Thoracic aorta (tissue), 2 donors: Measurements from ENCODE around the gene SPO11. TPM values are rescaled to one million over a fixed set of nuclear protein-coding genes. Genes with fewer than 3 reads are reported as not detected.

Experiments
- ATAC-seq: fragments of 150-250 bp; one replicate; pipeline ENCODE4 v1.8.0; 2017; ENCODE audit warnings: low read depth; ENCODE audit not compliant: insufficient number of reproducible peaks, low FRiP score
- DNase-seq: peaks from one replicate; pipeline ENCODE4 v3.0.0-alpha.2; 2020; ENCODE audit warnings: low spot score
- H3K27ac ChIP-seq, 2 donors: fragments of 200-600 bp; sonication (generic); 1 replicate in 1 of 2; 2 replicates in 1 of 2; pipeline ENCODE4 v1.5.1; 2016; ENCODE audit warnings: mild to moderate bottlenecking in 2 of 2, moderate library complexity in 2 of 2
- H3K27me3 ChIP-seq: fragments of 200-600 bp; sonication (generic); replicated peaks from 2 replicates; pipeline ENCODE4 v1.6.0; 2016; ENCODE audit warnings: mild to moderate bottlenecking; ENCODE audit not compliant: insufficient read depth
- H3K36me3 ChIP-seq: fragments of 200-600 bp; sonication (generic); one replicate; pipeline ENCODE4 v1.5.1; 2016
- H3K4me1 ChIP-seq, 2 donors: fragments of 200-600 bp; sonication (generic); 1 replicate in 1 of 2; 2 replicates in 1 of 2; pipeline versions ENCODE4 v1.5.1 to v1.6.0; 2016; ENCODE audit warnings: low read depth in 2 of 2, mild to moderate bottlenecking in 1 of 2; ENCODE audit not compliant: control insufficient read depth in 1 of 2
- H3K4me3 ChIP-seq: fragments of 200-600 bp; sonication (generic); 2 replicates; pipeline ENCODE4 v1.5.1; 2016; ENCODE audit warnings: mild to moderate bottlenecking
- H3K9me3 ChIP-seq: fragments of 200-600 bp; sonication (generic); 2 replicates; pipeline ENCODE4 v1.5.1; 2016
- CTCF ChIP-seq: fragments of 200-600 bp; sonication (generic); IDR thresholded peaks from one replicate; pipeline ENCODE4 v1.5.1; 2019; ENCODE audit warnings: antibody characterized with exemption
- total RNA-seq, 2 donors: library from RNA; depleted of rRNA; stranded (reverse); fragments of >200 nt; gene quantifications; one replicate each; pipeline versions ENCODE4 v1.1.0 to v1.2.3, GENCODE V29; 2016

The SPO11 gene
- total RNA-seq, 2 donors from 2014 or later = not detected

DNA sequence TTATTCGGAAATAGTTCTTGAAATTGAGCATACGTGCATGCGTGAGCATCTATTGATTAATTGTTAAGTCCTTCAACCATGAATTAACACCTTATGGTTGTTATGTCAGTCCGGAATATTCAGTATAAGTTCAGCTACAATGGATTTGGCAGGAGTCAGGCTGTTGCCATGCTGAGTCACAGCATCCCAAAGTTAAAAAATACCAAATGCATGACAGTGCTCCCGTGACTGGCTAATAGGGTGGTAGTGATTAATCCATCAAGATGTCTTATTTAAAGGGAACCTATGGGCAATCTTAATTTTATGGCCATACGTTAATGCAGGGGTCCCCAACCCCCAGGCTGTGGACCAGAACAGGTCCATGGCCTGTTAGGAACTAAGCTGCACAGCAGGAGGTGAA is 31.9 kb downstream of the SPO11 start:
- no peak for TF ChIP-seq CTCF
- H3K27ac ChIP-seq = no peak overlapping the region
- no peak overlapping the region for H3K4me3 ChIP-seq
- no peak for ATAC-seq
- no peak for DNase-seq
- no peaks in the 10 kb centered on the region for H3K4me1 ChIP-seq
- no peaks in the 10 kb centered on the region for H3K27me3 ChIP-seq
- peaks cover 17% of the 10 kb centered on the region for H3K36me3 ChIP-seq
- H3K9me3 ChIP-seq = no peaks in the 10 kb centered on the region

DNA sequence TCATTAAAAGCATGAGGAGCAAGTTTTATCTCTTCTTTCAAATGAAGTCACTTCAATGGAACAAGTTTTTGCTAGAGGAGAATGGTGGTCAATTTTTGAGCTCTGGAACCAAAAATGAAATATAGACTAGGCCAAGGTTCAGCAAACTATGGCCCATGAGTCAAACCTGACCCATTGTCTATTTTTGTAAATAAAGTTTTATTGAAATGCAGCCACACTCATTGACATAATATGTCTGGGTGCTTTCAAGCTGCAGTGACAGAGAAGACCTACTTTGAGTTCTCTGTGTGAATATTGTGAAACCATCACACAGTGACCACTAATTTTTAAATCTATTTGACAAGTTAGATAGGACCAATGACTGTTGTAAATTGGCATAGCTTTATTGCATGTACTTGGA is 34.8 kb downstream of the SPO11 start:
- H3K4me1 ChIP-seq = no peaks in the 10 kb centered on the region
- no peaks in the 10 kb centered on the region for H3K9me3 ChIP-seq
- H3K36me3 ChIP-seq = peaks cover 36% of the 10 kb centered on the region
- no peaks in the 10 kb centered on the region for H3K27me3 ChIP-seq
- ATAC-seq = no peak
- TF ChIP-seq CTCF = no peak
- no peak overlapping the region for H3K4me3 ChIP-seq
- H3K27ac ChIP-seq = no peak overlapping the region
- no peak for DNase-seq

GRCh38 chr20:57369596-57369995 is 40.0 kb downstream of the SPO11 start:
- Histone ChIP-seq H3K27ac (no peak overlapping the region), H3K4me3 (no peak overlapping the region), H3K9me3 (no peaks in the 10 kb centered on the region), H3K36me3 (peaks cover 71% of the 10 kb centered on the region), H3K4me1 (no peaks in the 10 kb centered on the region), H3K27me3 (no peaks in the 10 kb centered on the region)
- no peak for TF ChIP-seq CTCF
- ATAC-seq (no peak), DNase-seq (no peak)

DNA sequence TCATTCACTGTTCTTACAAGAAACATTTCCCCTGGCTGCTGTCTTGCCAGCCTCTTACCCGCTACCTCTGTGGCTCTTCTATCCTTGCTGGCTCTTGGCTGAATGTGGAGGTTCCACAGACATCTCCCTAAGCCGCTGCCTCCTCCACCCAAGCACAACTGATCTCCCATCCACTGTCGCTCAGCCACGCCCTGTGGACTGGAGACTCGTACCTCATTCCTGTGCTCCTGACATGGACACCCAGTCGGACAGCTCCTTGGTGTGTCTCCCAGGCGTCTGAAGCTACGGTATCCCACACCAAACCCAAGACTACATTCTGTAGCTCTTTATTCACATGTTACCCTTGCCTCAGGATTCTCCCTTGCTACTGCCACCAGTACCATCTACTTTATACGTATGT is 40.7 kb downstream of the SPO11 start:
- ATAC-seq = no peak
- Histone ChIP-seq H3K9me3 (no peaks in the 10 kb centered on the region), H3K27me3 (no peaks in the 10 kb centered on the region), H3K36me3 (peaks cover 71% of the 10 kb centered on the region), H3K27ac (no peak overlapping the region), H3K4me1 (no peaks in the 10 kb centered on the region), H3K4me3 (no peak overlapping the region)
- TF ChIP-seq CTCF = no peak
- no peak for DNase-seq

DNA sequence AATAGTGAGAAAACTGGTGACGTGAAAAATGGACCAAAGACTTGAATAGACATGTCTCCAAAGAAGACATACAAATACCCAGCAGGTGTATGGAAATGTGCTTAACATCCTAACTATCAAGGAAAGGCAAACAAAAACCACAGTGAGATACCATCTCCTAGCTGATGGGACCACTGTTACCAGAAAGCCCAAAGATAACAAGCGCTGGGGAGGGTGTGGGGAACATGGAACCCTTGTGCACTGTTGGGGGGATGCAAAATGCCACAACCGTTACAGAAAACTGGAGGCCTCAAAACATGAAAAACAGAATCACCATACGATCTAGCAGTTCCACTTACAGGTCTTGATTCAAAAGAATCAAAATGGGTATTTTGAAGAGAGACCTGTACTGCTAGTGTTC is 41.8 kb downstream of the SPO11 start:
- peaks cover 69% of the 10 kb centered on the region for H3K36me3 ChIP-seq
- TF ChIP-seq CTCF = no peak
- no peak overlapping the region for H3K4me3 ChIP-seq
- no peak for ATAC-seq
- H3K4me1 ChIP-seq = no peaks in the 10 kb centered on the region
- H3K27ac ChIP-seq = no peak overlapping the region
- no peaks in the 10 kb centered on the region for H3K9me3 ChIP-seq
- H3K27me3 ChIP-seq = no peaks in the 10 kb centered on the region
- no peak for DNase-seq
